NCI-H128 (cell line): Measurements from ENCODE around the gene ATP10A.

ENCODE experiments used
- DNase-seq: peaks from one replicate; lab custom pipeline; 2025; ENCODE audit not compliant: unreplicated experiment; lab: John Stamatoyannopoulos, UW

ATP10A gene, protein sequence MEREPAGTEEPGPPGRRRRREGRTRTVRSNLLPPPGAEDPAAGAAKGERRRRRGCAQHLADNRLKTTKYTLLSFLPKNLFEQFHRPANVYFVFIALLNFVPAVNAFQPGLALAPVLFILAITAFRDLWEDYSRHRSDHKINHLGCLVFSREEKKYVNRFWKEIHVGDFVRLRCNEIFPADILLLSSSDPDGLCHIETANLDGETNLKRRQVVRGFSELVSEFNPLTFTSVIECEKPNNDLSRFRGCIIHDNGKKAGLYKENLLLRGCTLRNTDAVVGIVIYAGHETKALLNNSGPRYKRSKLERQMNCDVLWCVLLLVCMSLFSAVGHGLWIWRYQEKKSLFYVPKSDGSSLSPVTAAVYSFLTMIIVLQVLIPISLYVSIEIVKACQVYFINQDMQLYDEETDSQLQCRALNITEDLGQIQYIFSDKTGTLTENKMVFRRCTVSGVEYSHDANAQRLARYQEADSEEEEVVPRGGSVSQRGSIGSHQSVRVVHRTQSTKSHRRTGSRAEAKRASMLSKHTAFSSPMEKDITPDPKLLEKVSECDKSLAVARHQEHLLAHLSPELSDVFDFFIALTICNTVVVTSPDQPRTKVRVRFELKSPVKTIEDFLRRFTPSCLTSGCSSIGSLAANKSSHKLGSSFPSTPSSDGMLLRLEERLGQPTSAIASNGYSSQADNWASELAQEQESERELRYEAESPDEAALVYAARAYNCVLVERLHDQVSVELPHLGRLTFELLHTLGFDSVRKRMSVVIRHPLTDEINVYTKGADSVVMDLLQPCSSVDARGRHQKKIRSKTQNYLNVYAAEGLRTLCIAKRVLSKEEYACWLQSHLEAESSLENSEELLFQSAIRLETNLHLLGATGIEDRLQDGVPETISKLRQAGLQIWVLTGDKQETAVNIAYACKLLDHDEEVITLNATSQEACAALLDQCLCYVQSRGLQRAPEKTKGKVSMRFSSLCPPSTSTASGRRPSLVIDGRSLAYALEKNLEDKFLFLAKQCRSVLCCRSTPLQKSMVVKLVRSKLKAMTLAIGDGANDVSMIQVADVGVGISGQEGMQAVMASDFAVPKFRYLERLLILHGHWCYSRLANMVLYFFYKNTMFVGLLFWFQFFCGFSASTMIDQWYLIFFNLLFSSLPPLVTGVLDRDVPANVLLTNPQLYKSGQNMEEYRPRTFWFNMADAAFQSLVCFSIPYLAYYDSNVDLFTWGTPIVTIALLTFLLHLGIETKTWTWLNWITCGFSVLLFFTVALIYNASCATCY (N-terminal part only)

GRCh38 chr15:25863111-25863967 is at the start of gene ATP10A:
Gene ATP10A (minus strand): TSS chr15:25863327. CDS start chr15:25863096, 231 bp downstream.
- DNase-seq: no peak

GRCh38 chr15:25912035-25912434 is 48.9 kb upstream of the ATP10A start:
- DNase-seq: no peak

- no peak for DNase-seq
These were observed 47.7 kb upstream of the ATP10A start for GRCh38 chr15:25910832-25911231.

GRCh38 chr15:25909806-25910205 is 46.7 kb upstream of the ATP10A start:
- DNase-seq: no peak

GRCh38 chr15:25909325-25909724 is 46.2 kb upstream of the ATP10A start:
- no peak for DNase-seq

GRCh38 chr15:25905140-25905539 is 42.0 kb upstream of the ATP10A start:
- DNase-seq: no peak

- no peak for DNase-seq
These were observed 40.0 kb upstream of the ATP10A start for GRCh38 chr15:25903024-25903581.

GRCh38 chr15:25901811-25902605 is 38.9 kb upstream of the ATP10A start:
- DNase-seq: no peak

- DNase-seq: no peak
These were observed 37.8 kb upstream of the ATP10A start for GRCh38 chr15:25900901-25901300.

DNA sequence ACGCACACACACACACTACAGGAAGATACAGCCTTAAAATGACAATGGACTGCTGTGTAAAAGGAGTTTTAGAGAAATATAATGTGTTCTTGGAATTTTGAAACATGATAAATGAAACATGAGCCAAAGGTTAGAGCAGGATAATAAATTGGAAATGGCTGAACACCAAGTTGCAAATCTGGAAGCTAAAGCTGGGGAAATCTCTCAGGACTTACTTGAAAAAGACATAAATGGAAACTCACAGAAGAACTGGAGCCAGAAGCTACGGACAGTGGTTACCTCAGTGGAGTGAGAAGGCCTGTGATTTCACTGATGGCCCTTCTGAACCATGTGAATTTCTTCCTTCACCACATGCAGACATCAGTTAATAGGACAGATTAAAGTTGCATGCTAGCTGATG is 37.3 kb upstream of the ATP10A start:
- DNase-seq: no peak

- no peak for DNase-seq
These were observed 36.7 kb upstream of the ATP10A start for GRCh38 chr15:25899870-25900269.

DNA sequence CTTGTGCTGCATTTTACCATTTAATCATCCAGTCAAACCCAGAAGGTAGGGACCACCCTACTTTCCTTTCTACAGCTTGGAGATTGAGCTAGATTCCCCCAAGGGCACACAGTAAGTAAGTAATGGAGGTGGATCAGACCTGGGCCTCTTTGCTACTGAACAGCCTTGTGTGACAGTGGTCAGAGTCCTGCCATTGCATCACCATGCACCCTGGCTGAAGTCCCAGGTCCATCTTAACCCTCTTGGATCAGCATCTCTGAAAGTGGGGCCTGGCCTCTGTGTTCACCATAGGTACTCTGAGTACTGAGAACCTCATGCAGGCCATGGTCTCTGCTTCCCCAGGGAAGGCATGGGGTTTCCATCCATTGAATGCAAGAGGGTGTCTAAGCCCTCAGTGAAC is 34.5 kb upstream of the ATP10A start:
- DNase-seq: no peak

DNA sequence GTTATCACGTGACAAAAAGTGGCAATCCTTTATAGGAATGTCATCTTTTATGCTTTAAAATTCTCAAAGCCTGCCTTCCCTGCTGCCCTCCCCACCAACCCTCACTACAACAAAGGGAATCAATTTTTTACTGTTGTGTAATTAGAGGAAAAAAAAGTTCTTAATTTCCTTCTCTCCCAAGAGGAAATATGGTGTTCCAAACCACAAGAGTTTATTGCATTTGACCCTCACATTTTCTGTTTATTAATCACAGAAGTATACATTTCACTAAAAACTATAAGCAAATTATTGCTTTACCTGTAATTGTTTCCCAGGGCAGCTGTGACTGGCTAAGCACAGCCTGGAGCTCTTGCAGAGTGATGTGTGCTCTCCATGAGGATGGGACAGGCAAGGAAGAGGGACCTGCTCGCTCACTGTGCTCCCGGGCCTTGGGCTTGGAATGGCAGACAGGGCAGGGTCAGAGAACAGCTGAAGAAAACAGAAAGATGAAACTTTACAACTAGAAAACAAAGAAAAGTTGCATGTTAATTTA is 31.3 kb upstream of the ATP10A start:
- no peak for DNase-seq

- no peak for DNase-seq
These were observed 30.5 kb upstream of the ATP10A start for GRCh38 chr15:25893596-25893995.

DNA sequence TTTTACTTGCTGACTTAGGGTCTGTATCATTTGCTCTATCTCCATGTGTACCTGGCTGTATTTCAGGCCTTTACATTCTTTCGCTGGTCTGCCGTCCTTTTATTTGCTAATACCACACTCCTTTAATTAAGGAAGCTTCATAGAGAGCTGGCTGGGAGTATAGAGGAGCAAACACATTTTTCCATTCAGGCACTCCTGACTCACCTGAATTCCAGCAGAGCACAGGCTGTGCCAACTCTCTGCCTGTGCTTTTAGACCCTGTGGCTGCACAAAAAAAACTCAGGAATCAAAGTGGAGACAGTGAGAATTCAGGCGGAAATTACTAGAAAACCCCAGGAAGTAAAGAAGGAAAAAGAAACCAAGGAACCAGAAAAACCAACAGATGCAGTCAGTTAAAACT is 29.0 kb upstream of the ATP10A start:
- DNase-seq: no peak

DNA sequence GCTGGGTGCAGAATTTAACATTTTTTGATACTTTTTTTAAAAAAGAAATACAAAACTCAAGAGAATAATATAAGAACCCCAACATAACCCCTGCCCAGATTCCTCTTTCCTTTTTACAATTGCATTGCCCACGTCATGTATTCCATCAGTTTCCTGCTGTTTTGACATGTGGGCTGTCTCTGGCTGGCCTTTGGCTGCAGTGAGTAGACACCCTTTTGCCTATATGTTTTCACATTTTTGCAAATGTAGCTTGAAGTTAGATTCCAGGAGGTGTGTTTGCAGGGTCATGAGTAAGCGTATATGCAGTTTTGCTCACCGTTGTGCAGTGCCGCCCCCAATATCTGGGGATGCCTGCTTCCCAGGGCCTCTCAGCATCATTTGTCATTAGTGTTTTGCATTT is 28.0 kb upstream of the ATP10A start:
- no peak for DNase-seq

DNA sequence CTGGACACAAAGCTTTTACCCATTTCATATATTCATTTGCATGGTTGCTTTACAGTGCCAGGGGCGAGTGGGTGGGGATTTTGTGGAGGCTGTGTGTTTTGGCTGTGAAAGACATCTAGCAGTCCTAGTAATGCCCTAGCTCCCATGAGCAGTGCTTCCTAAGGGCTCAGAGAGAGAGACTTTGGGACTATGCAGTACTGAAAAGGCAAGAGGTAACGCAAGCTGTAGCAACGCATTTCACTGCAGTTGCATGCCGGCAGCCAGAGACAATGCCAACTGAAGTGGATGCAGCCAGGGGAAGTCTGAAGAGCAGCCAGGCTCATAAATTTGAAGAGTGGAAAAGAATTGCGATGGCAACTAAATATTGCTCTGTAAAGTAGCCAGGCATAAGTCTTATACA is 27.4 kb upstream of the ATP10A start:
- DNase-seq: no peak

DNA sequence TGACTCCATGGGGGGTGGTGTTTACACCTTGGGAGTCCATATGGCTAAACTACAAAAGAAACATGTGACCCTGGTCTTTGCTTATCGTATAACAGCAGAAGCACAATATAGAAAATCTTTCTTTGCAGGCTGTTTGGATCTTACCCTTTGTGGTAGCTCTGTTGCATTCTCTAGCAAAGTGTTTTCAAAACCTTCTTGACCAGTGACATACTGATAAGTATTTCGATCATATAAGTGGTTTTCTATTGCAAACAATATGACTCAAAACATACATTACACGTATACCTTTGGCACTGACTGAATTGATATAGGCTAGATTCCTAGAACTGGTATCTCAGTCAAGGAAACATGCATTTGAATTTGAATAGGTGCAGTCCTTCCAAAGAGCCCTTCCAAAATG is 24.7 kb upstream of the ATP10A start:
- DNase-seq: no peak

DNA sequence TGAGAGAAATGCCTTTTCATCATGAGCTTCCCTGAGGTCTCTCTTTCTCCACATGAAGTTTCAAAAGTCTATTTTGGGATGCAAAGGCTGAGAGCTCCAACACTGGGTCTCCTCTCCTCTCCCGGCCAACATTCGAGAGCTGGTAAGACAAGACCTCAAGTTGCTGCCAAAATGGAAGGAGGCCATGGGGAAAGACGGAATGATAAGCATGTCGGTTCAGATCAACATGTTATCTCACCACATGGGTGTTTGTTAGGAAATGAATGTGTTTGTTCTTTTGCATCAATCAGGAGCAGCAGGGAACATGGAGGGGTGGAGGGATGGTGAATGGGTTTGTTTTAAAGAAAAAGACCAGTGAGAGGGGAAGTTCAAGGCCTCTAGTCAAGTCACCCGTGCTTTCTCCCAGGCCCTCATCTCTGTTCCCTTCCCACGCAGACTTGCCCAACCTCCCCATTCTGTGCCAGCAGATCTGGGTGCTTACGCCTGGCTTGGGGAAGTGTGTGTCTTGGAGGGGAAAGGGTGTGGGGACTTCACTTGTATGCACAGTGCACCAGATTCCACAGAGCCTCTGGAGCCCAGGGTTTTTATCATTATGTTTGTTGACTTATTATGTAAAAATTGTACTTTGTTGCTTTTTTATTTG is 23.5 kb upstream of the ATP10A start:
- no peak for DNase-seq
